Ovary (tissue), 3 donors: Measurements from ENCODE around the gene BET1.

Experiments used
- CTCF ChIP-seq, 3 donors: fragments of 450-650 bp in 2 of 3; fragments of 200-600 bp in 1 of 3; IDR thresholded peaks; one replicate each; pipeline versions ENCODE4 v1.5.1 to v1.8.0; 2016 to 2022; ENCODE audit warnings: antibody characterized with exemption in 3 of 3, mild to moderate bottlenecking in 1 of 3
- EP300 ChIP-seq: sonication (generic); formaldehyde crosslinking; IDR thresholded peaks from one replicate; pipeline ENCODE4 v1.6.1; 2017; ENCODE audit warnings: antibody characterized with exemption
- POLR2A ChIP-seq: fragments of 450-650 bp; IDR thresholded peaks from one replicate; pipeline ENCODE4 v1.6.1; 2017; ENCODE audit warnings: antibody characterized with exemption, mild to moderate bottlenecking, moderate library complexity
- donor health status: DM: no; HTN: no; CAD: no.

- no peak for TF ChIP-seq CTCF (IDR thresholded peaks at IDR 0.05)
- TF ChIP-seq POLR2A, result no peak
- no peak for TF ChIP-seq EP300
Observed at GRCh38 chr7:93958651-93959050, 45.5 kb downstream of the BET1 start.
